Stomach smooth muscle (tissue), 2 donors: ENCODE measurements around the gene STARD8.

Experiments
- H3K27ac ChIP-seq: one replicate; pipeline ENCODE4 v1.7.0; 2013; ENCODE audit warnings: mild to moderate bottlenecking, low read length, inconsistent platforms
- H3K27me3 ChIP-seq, 2 donors: one replicate each; pipeline ENCODE4 v1.7.0; 2013; ENCODE audit warnings: low read length in 2 of 2; ENCODE audit not compliant: insufficient read depth in 2 of 2, control insufficient read depth in 1 of 2
- H3K36me3 ChIP-seq, 2 donors: one replicate each; pipeline ENCODE4 v1.7.0; 2013; ENCODE audit warnings: low read length in 2 of 2; ENCODE audit not compliant: control insufficient read depth in 2 of 2, insufficient read depth in 2 of 2
- H3K4me1 ChIP-seq: one replicate; pipeline ENCODE4 v1.7.0; 2013; ENCODE audit warnings: low read length; ENCODE audit not compliant: control insufficient read depth, insufficient read depth
- H3K4me3 ChIP-seq, 2 donors: one replicate each; pipeline ENCODE4 v1.7.0; 2013; ENCODE audit warnings: low read length in 2 of 2
- H3K9ac ChIP-seq, 2 donors: one replicate each; pipeline ENCODE4 v1.7.0; 2013; ENCODE audit warnings: low read length in 2 of 2, mild to moderate bottlenecking in 1 of 2
- H3K9me3 ChIP-seq, 2 donors: one replicate each; pipeline ENCODE4 v1.7.0; 2013; ENCODE audit warnings: low read length in 2 of 2; ENCODE audit not compliant: control insufficient read depth in 2 of 2
- donor health status: healthy.
- donor health status: Pancreatic carcinoma.

The STARD8 gene

GRCh38 chrX:68763481-68763880 is 116.0 kb downstream of the STARD8 start:
- Histone ChIP-seq H3K9ac (no peak overlapping the region), H3K4me1 (peaks cover 7% of the 10 kb centered on the region), H3K27me3 (peaks cover 0 to 19% of the 10 kb centered on the region in 2 donors), H3K27ac (no peak overlapping the region), H3K4me3 (no peak overlapping the region), H3K9me3 (no peaks in the 10 kb centered on the region), H3K36me3 (no peaks in the 10 kb centered on the region)
